ENCODE results near the gene FAM72C. TPM values are rescaled to one million over a fixed set of nuclear protein-coding genes. Genes with fewer than 3 reads are reported as not detected.

FAM72C gene
- 0.42 TPM in 1 of 2 replicates, not detected in the other for total RNA-seq

DNA sequence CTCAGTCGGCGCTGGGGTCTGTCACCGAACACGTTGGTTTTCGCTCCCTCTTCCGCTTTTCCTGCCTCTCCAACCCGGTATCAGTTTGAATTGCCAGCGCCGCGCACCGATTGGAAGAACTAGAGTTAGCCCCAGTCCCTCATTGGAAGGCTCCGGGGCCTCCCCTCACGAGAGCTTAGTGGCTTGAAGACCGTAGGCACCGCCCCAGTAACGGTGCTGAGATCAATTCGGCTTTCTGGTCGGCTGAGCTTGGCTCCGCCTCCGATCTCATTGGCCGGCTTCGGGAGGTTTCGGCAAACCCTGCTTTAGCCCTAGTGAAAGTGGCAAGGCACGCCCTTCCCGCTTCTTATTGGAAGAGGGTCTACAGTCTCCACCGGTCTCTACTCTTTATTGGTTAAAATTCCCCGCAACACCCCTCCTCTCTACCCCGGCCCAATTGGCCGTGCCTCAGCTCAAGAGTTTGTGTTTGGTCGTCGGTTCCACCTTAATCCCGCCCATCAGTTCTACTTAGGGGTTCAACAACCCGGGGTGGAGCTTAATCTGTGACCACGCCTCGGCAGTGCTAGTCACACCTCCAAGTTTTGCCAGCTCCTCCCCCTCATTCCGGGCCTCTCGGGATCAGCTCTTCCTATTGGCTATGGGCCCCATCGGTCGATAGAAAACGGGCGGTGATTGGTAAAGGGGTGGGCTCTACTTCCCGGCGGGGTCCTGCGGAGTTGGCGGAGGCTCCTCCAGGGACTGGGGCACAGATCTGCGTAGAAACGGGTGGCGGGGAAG, at the start of gene FAM72C:
FAM72C (minus strand) TSS at position 63 of the 777 bp plus-strand sequence. CDS start 845 bp downstream, outside the sequence.

